ENCODE results near the gene DHRS1. TPM values are rescaled to one million over a fixed set of nuclear protein-coding genes. Genes with fewer than 3 reads are reported as not detected.

The DHRS1 gene
- total and polyA plus RNA-seq, 2 donors (not counting 1 experiment from before 2014, with no cell fraction given) = 10.7 to 21.0 TPM

DNA sequence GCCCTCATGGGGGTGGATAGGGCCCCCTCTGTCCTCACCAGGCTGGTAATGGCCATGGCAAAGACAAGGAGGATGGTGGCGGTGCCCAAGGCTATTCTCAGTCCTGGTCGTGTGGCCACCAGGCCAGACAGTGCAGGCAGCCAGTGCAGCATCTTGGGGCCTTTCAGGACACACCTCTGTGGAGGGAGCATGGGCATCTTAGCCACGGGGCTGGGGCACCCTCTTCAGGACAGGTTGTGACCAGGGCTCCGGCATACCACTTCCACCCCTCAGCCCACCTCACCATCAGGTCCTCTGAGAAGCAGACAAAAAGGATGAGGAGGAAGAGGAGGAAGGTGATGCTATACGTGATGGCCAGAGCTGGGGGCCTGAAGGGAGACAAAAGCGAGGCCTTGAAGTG lies 24.4 kb upstream of the DHRS1 start:
- DNase-seq (ENCODE audit: low read depth in 2 of 2) = no peak
- Histone ChIP-seq H2AFZ (ENCODE audit: low read length) (no peak overlapping the region), H3K9ac (ENCODE audit: insufficient read depth, low read length) (no peak overlapping the region), H3K36me3 (ENCODE audit: control insufficient read depth, insufficient read depth, low read length) (no peaks in the 10 kb centered on the region), H3K9me3 (ENCODE audit: control insufficient read depth, insufficient read depth, low read depth, low read length) (no peaks in the 10 kb centered on the region), H3K4me2 (ENCODE audit: extremely low read depth, insufficient read depth, low read length) (no peak overlapping the region), H3K4me3 (replicated peaks in 1 of 4; ENCODE audit: control extremely low read depth in 1 of 4, insufficient read depth in 1 of 4, low read depth in 3 of 4, low read length in 4 of 4) (no peak overlapping the region), H4K20me1 (ENCODE audit: control insufficient read depth, extremely low read depth, insufficient read depth, low read length) (no peaks in the 10 kb centered on the region), H3K4me1 (ENCODE audit: control insufficient read depth, extremely low read depth, insufficient read depth, low read length) (no peaks in the 10 kb centered on the region), H3K27ac (ENCODE audit: insufficient read depth, low read length) (no peak overlapping the region), H3K79me2 (ENCODE audit: control insufficient read depth, insufficient read depth, low read length) (no peaks in the 10 kb centered on the region), H3K27me3 (ENCODE audit: control insufficient read depth, insufficient read depth, low read length) (peaks cover 21% of the 10 kb centered on the region)
- no peak for TF ChIP-seq EZH2 (IDR thresholded peaks at IDR 0.05; ENCODE audit: low read length, missing control alignments)
- TF ChIP-seq, protein P1, sequence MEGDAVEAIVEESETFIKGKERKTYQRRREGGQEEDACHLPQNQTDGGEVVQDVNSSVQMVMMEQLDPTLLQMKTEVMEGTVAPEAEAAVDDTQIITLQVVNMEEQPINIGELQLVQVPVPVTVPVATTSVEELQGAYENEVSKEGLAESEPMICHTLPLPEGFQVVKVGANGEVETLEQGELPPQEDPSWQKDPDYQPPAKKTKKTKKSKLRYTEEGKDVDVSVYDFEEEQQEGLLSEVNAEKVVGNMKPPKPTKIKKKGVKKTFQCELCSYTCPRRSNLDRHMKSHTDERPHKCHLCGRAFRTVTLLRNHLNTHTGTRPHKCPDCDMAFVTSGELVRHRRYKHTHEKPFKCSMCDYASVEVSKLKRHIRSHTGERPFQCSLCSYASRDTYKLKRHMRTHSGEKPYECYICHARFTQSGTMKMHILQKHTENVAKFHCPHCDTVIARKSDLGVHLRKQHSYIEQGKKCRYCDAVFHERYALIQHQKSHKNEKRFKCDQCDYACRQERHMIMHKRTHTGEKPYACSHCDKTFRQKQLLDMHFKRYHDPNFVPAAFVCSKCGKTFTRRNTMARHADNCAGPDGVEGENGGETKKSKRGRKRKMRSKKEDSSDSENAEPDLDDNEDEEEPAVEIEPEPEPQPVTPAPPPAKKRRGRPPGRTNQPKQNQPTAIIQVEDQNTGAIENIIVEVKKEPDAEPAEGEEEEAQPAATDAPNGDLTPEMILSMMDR (conservative IDR thresholded peaks at IDR 0.05 in 1 of 2, IDR thresholded peaks at IDR 0.05 in 1 of 2; ENCODE audit: low read depth in 1 of 2, low read length in 2 of 2) = no peak

DNA sequence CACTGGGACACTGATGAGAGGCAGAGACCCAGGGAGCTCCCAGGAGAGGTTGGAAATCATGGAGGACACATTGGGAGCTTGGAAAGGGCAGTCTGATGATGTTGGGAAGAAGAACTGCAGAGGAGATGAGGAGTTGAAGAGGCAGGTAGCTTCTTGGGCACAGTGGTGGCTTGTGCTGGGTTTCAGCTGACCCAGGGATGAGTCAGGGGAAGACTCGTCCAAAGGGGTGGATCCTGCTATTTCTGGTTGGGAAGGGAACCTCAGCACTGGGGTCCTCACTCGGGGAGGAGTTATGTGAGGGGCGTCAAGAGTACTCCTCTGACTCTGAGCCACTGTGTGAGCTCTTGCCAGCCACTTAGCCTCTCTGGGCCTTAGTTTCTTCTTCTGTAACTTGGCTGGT lies 23.8 kb upstream of the DHRS1 start:
- Histone ChIP-seq H3K4me3 (replicated peaks in 1 of 4; ENCODE audit: control extremely low read depth in 1 of 4, insufficient read depth in 1 of 4, low read depth in 3 of 4, low read length in 4 of 4) (no peak overlapping the region), H3K27ac (ENCODE audit: insufficient read depth, low read length) (no peak overlapping the region), H3K9me3 (ENCODE audit: control insufficient read depth, insufficient read depth, low read depth, low read length) (no peaks in the 10 kb centered on the region), H3K4me2 (ENCODE audit: extremely low read depth, insufficient read depth, low read length) (no peak overlapping the region), H3K36me3 (ENCODE audit: control insufficient read depth, insufficient read depth, low read length) (no peaks in the 10 kb centered on the region), H3K4me1 (ENCODE audit: control insufficient read depth, extremely low read depth, insufficient read depth, low read length) (no peaks in the 10 kb centered on the region), H2AFZ (ENCODE audit: low read length) (no peak overlapping the region), H4K20me1 (ENCODE audit: control insufficient read depth, extremely low read depth, insufficient read depth, low read length) (no peaks in the 10 kb centered on the region), H3K79me2 (ENCODE audit: control insufficient read depth, insufficient read depth, low read length) (no peaks in the 10 kb centered on the region), H3K27me3 (ENCODE audit: control insufficient read depth, insufficient read depth, low read length) (peaks cover 27% of the 10 kb centered on the region), H3K9ac (ENCODE audit: insufficient read depth, low read length) (no peak overlapping the region)
- no peak for TF ChIP-seq EZH2 (IDR thresholded peaks at IDR 0.05; ENCODE audit: low read length, missing control alignments)
- DNase-seq (ENCODE audit: low read depth in 2 of 2) = no peak

DNA sequence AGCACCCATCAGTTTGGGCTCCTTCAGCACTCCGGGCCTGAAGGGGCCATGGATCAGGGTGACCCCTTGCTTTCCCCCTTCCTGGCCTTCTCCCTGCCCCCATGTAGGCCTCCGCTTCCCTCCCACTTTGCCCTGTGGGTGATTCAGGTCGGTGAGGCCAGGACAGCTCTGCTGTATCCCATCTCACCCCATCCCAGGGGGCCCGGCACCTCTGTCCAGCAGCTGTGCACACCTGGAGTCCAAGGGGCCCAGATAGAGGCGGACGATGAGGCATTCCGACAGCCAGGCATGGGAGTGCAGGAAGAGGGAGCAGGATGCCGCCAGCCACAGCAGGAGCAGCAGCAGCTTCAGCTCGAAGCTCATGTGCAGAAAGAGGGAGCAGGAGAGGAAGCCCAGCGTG lies 23.1 kb upstream of the DHRS1 start:
- Histone ChIP-seq H3K36me3 (ENCODE audit: control insufficient read depth, insufficient read depth, low read length) (no peaks in the 10 kb centered on the region), H3K9ac (ENCODE audit: insufficient read depth, low read length) (no peak overlapping the region), H3K27me3 (ENCODE audit: control insufficient read depth, insufficient read depth, low read length) (peaks cover 29% of the 10 kb centered on the region), H4K20me1 (ENCODE audit: control insufficient read depth, extremely low read depth, insufficient read depth, low read length) (no peaks in the 10 kb centered on the region), H3K4me2 (ENCODE audit: extremely low read depth, insufficient read depth, low read length) (no peak overlapping the region), H3K9me3 (ENCODE audit: control insufficient read depth, insufficient read depth, low read depth, low read length) (no peaks in the 10 kb centered on the region), H3K4me3 (replicated peaks in 1 of 4; ENCODE audit: control extremely low read depth in 1 of 4, insufficient read depth in 1 of 4, low read depth in 3 of 4, low read length in 4 of 4) (no peak overlapping the region), H2AFZ (ENCODE audit: low read length) (no peak overlapping the region), H3K27ac (ENCODE audit: insufficient read depth, low read length) (no peak overlapping the region), H3K79me2 (ENCODE audit: control insufficient read depth, insufficient read depth, low read length) (no peaks in the 10 kb centered on the region), H3K4me1 (ENCODE audit: control insufficient read depth, extremely low read depth, insufficient read depth, low read length) (no peaks in the 10 kb centered on the region)
- no peak for TF ChIP-seq EZH2 (IDR thresholded peaks at IDR 0.05; ENCODE audit: low read length, missing control alignments)
- TF ChIP-seq, protein P1 (conservative IDR thresholded peaks at IDR 0.05 in 1 of 2, IDR thresholded peaks at IDR 0.05 in 1 of 2; ENCODE audit: low read depth in 1 of 2, low read length in 2 of 2) = no peak
- no peak for DNase-seq (ENCODE audit: low read depth in 2 of 2)
